ENCODE measurements around the gene BHLHA9. TPM values are rescaled to one million over a fixed set of nuclear protein-coding genes. Genes with fewer than 3 reads are reported as not detected.

Gene BHLHA9
- total RNA-seq, 4 donors from 2014 or later: not detected

GRCh38 chr17:1298606-1299005 lies 28.4 kb downstream of the BHLHA9 start:
- no peak for TF ChIP-seq POLR2A (IDR thresholded peaks at IDR 0.05)
- no peak for TF ChIP-seq CTCF (IDR thresholded peaks at IDR 0.05)
- Histone ChIP-seq H3K9me3 (no peaks in the 10 kb centered on the region), H3K27ac (no peak overlapping the region), H3K4me3 (peak overlapping the region in 1 of 4 donors; percentile 23), H3K4me1 (peaks cover 0 to 9% (median 5%) of the 10 kb centered on the region in 3 donors), H3K36me3 (no peaks in the 10 kb centered on the region), H3K27me3 (peaks cover 0 to 70% (median 5%) of the 10 kb centered on the region in 4 donors)
- 10% methylated on average over 2 of the region's 24 CpGs; no CpG with 5 or more reads in 1 of the 2 donors for WGBS, 2 donors
- intact Hi-C loops (cut with DNase I): no loop called here
- no peak for DNase-seq

- no peak for TF ChIP-seq CTCF (IDR thresholded peaks at IDR 0.05)
- no peak for TF ChIP-seq POLR2A (IDR thresholded peaks at IDR 0.05)
- no peaks in the 10 kb centered on the region for H3K9me3 ChIP-seq
- WGBS, 2 donors: 68 to 83% methylated on average over 10 to 17 of the region's 22 CpGs
- H3K4me1 ChIP-seq: peaks cover 0 to 9% (median 5%) of the 10 kb centered on the region in 3 donors
- intact Hi-C loops (cut with DNase I): no loop called here
- no peak for DNase-seq
- peaks cover 0 to 81% (median 5%) of the 10 kb centered on the region in 4 donors for H3K27me3 ChIP-seq
- H3K27ac ChIP-seq: no peak overlapping the region
- no peaks in the 10 kb centered on the region for H3K36me3 ChIP-seq
- H3K4me3 ChIP-seq: no peak overlapping the region
Observed at GRCh38 chr17:1299552-1300370, 29.5 kb downstream of the BHLHA9 start.

GRCh38 chr17:1300371-1300905 lies 30.2 kb downstream of the BHLHA9 start:
- peaks cover 0 to 88% (median 5%) of the 10 kb centered on the region in 4 donors for H3K27me3 ChIP-seq
- intact Hi-C loops (cut with DNase I): no loop called here
- WGBS, 2 donors: 40 to 80% methylated on average over 1 to 9 of the region's 17 CpGs
- H3K9me3 ChIP-seq: no peaks in the 10 kb centered on the region
- TF ChIP-seq POLR2A (IDR thresholded peaks at IDR 0.05) (no peak), CTCF (IDR thresholded peaks at IDR 0.05) (no peak)
- H3K27ac ChIP-seq: no peak overlapping the region
- peaks cover 0 to 9% (median 5%) of the 10 kb centered on the region in 3 donors for H3K4me1 ChIP-seq
- no peak overlapping the region for H3K4me3 ChIP-seq
- H3K36me3 ChIP-seq: no peaks in the 10 kb centered on the region
- no peak for DNase-seq

GRCh38 chr17:1301546-1301945 lies 31.3 kb downstream of the BHLHA9 start:
- no peak for DNase-seq
- H3K27ac ChIP-seq: no peak overlapping the region
- H3K27me3 ChIP-seq: peaks cover 0 to 97% (median 5%) of the 10 kb centered on the region in 4 donors
- WGBS, 2 donors: no CpG with 5 or more reads among the region's 14 CpGs
- no peaks in the 10 kb centered on the region for H3K36me3 ChIP-seq
- H3K4me3 ChIP-seq: no peak overlapping the region
- H3K4me1 ChIP-seq: peaks cover 0 to 9% (median 5%) of the 10 kb centered on the region in 3 donors
- no peaks in the 10 kb centered on the region for H3K9me3 ChIP-seq
- intact Hi-C loops (cut with DNase I): no loop called here
- TF ChIP-seq CTCF (IDR thresholded peaks at IDR 0.05): no peak
- no peak for TF ChIP-seq POLR2A (IDR thresholded peaks at IDR 0.05)

- peaks cover 0 to 9% (median 5%) of the 10 kb centered on the region in 3 donors for H3K4me1 ChIP-seq
- H3K27me3 ChIP-seq: peaks cover 0 to 97% (median 5%) of the 10 kb centered on the region in 4 donors
- no peaks in the 10 kb centered on the region for H3K36me3 ChIP-seq
- WGBS, 2 donors: 86 to 92% methylated on average over 7 to 11 of the region's 18 CpGs
- intact Hi-C loops (cut with DNase I): no loop called here
- TF ChIP-seq CTCF (IDR thresholded peaks at IDR 0.05) (no peak), POLR2A (IDR thresholded peaks at IDR 0.05) (no peak)
- no peak for DNase-seq
- H3K4me3 ChIP-seq: no peak overlapping the region
- H3K9me3 ChIP-seq: no peaks in the 10 kb centered on the region
- H3K27ac ChIP-seq: no peak overlapping the region
Observed at GRCh38 chr17:1302761-1303160, 32.5 kb downstream of the BHLHA9 start.
